HL-60/S4 treated with retinoic acid at 250 ng/mL for 4 days and 3 days (cell line): ENCODE data around the gene SMPD3.

Experiments used
- in situ Hi-C: fragments of 300-500 bp; cut with MboI; formaldehyde crosslinking; loops from 2 replicates; pipeline ENCODE4 v1.7.0; 2022; ENCODE audit warnings: low sequenced_read_pairs

Gene SMPD3

DNA sequence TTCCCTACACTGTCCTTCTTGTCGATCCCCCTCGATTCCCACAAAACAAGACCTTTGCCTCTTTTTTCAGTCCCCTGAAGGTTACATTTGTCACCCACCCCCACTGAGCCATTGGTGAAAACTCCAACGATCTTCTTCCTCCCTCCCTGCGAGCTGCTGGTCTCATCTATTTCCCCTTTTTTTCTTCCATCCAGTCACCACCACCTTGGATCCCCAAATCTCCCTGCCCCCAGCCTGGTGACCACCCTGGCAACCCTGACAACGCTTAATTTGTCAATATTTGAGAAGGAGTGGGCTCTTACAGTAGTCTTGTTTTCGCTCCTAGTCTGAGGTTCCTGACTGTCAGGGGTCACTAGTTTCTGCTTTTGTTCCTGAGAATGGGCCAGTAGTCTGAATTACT, 62.9 kb downstream of the SMPD3 start:
- in situ Hi-C loops, result no loop called here

DNA sequence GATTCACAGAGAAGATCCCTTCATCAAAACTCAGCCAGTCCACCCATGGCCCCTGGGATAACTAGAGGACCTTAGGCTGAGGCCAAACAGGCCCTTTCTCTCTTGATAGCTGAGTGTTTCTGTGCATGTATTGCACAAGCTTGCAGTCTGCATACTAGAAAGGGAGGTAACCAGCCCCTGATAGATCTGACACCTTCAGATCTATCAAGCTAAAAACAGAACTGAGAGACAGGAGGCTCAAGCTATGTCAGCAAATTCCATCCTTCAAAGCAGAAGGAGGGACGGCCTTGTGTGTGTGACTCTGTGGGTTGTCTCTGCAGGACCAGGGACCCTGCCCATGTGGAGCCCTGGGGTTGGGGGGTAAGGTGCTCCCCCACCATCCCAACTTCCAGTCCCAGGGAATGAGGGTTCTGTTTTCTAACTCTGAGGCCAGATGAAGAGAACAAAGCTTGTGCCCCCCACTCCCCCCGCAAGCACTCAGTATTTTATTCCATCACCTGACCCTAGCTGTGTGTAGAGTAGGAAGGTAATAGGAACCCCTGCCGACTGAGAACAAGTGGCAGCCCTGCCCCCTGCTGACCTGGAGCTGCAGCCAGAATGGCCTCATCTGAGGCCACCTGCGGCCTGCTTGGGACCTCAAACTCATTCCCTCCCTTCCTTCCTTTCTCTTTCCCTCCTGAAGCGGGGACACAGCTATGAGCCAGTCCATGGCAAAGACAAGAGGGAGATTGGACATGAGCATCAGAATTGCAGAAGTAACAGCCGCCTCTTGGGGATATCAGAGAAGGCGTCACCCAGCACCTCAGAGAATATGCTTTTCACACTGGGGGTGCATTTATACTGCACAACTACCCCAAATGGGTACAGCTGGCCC, 63.8 kb downstream of the SMPD3 start:
- in situ Hi-C loops, result no loop called here

DNA sequence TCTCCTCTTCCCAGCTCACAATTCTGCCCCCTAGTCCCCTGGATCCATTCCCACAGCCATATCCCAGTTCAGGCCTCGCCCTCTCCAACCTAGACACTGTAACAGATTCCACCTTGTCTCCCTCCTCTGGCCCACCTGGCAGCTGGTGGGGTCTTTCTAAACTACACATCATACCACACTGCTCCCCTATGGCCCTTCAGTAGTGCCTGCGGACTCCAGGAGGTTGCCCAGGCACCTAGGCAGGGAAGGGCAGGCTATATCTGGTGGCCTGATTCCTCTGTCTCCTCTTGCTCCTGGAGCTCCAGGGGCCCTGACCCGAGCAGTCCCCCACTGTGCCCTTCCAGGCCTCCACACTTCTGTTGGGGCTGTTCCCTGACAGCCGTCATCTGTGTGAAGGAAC, 64.5 kb downstream of the SMPD3 start:
- in situ Hi-C loops, result no loop called here

DNA sequence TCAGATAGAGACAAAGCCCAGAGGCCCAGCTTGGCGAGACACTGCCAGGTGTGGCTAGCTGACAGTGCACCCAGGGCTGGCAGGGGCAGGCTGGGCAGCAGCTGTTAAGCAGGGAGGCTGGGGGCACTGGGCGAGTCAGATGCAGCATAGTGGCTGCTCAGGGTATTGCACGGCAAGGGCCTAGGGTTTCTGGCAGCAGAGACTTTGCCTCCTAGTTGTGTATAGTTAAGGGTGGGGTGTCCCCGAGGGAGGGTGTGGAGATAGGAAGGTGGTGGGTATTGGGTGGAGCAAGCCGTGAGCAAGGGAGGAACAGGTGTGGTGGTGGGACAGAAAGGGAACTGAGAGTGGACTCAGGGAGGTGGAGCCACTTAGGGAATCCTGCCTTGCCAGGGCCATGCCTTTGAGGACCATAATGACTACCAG, 66.0 kb downstream of the SMPD3 start:
- in situ Hi-C loops, result no loop called here

DNA sequence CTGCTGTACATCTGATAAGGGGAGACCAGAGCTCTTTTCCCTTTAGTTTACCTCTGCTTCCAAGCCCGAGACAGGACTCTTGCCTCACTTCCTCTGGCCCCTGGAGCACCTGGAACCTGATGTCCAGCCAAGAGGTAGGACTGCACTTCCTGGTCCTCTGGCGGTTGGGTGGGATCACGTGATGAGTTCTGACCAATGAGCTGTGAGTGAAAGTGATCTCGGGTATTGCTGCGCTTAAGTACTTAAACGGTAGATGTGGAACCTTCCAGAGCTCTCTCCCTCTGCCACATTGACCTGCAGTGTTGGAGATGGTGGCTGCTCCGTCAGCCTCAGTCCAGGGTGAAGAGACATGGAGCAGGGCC, 67.0 kb downstream of the SMPD3 start:
- in situ Hi-C loops, result no loop called here

DNA sequence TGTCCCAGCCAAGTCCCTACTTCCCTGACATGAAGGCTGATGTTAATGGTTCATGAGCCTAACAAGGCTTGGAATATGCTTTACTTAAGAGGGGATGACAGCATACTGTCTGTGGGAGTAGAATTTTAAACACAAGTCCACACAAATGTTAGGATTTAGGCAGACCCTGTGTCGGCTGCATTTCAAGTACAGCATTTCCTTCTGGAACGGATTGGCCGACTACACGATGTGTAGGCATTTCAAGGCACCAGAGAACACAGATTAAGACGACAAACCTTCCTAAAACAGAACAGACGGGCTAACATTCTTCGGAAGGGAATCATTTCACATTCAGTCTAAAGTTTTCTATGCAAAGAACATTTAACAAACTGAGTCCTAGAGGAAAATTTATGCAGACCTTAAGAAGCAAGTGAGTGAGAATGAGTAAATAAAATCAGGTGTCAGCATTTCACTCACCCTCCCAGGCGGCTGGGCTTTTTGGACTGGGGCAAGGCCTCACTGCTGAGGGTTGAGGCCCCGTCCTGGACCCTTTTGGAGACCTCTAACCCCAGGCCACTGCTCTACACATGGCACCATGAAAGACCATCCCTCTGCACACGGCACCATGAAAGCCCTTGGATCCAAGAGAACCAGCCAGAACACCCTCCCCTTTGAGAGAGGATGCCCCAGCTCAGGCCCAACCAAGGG, 67.5 kb downstream of the SMPD3 start:
- in situ Hi-C loops, result no loop called here

DNA sequence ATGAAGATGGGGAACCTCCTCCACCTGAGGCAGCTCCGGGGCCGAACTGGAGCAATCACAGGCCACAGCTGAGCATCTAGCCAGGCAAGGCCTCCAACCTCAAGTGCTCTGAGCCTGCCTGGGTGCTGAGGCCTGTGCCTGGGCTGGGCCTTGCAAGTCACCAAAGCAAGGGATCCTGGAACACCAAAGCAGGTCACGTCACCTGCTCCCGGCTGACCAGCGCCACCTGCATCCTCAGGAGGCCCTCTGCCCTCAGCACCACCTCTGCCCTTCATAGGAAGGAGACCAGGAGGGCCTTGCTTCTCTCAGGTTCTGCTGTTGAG, 68.0 kb downstream of the SMPD3 start:
- in situ Hi-C loops, result no loop called here

DNA sequence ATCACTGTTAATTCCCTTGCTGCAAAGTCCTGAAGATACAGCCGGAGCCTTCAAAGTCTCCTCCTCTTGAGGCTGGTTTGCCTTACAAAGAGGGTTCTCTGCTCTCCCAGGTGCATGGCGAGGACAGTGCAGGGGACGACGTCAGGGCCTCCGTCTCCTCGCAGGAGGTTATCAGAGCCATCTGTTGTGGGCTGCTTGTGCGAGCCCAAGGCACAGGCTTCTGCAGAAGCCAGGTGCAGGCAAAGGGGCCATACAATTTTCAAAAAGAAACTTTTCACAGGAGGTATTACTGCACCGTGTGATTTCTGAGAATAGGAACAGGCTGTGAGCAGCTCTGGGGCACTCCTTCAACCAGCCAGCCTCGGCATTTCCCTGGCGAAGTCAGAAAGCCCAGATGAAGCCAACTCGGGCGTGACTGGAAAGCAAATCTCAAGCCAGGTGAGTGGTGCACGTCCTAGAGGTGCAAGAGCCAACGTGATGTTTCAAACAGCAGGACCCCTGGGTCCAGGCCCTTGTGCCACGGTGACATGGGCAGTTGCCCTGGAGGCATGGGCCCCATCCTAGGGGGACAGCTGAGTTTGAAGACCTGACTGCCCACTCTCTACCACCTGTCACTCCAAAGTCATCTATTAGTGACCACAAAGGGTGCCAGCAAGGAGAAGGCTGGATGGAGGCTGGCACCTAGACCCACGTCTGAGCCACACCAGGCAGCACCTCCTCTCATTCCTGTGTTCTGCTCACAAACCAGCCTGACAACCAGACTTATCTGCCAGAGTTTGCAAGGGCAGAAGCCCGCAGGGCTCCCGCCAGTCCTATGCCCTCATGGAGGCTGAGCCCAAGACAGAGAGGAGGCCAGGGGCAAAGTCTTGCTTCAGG, 68.6 kb downstream of the SMPD3 start:
- in situ Hi-C loops, result no loop called here

DNA sequence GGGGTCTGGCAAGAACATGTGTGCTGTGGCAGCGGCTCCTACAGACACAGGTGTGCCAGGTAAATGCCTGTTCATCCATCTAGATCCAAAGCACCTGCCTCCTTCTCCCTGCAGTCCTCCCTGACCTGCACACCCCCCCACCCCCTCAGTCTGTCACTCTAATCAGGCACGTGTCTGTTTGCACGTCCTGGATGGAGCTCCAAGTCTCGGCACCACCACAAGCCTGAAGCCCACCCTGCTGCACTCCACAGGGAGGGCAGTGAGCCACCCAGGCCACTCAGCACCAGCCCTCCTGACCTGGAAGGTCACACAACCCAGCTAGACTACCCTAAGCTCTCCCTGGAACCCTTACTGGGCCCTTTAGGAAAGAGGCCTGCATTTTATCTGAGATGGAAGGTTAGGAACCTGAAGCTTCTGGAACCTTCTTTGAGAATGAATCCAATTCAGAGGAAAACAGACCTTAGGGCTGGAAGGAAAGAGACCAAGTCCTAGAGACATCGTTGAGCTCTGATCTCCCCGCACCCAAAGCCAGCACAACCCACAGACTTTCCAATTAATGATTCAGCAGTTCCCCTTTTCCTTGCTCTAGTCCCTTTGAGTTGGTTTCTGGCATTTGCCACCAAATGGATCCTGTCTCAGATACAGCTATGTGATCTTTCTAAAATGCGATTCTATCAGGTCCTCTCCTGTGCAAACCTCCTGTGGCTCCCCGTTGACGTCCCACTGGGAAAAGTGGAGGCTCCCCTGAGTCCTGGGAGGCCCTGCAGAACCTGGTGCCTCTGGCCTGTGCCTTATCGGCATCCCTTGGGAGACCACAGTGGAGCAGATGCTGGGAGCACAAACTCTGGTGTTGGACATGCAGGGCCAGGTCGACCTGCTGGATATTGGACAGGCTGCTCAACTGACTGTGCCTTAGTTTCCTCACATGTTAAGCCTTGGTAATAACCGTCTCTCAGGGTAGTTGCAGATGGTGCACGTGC, 69.6 kb downstream of the SMPD3 start:
- in situ Hi-C loops, result no loop called here

DNA sequence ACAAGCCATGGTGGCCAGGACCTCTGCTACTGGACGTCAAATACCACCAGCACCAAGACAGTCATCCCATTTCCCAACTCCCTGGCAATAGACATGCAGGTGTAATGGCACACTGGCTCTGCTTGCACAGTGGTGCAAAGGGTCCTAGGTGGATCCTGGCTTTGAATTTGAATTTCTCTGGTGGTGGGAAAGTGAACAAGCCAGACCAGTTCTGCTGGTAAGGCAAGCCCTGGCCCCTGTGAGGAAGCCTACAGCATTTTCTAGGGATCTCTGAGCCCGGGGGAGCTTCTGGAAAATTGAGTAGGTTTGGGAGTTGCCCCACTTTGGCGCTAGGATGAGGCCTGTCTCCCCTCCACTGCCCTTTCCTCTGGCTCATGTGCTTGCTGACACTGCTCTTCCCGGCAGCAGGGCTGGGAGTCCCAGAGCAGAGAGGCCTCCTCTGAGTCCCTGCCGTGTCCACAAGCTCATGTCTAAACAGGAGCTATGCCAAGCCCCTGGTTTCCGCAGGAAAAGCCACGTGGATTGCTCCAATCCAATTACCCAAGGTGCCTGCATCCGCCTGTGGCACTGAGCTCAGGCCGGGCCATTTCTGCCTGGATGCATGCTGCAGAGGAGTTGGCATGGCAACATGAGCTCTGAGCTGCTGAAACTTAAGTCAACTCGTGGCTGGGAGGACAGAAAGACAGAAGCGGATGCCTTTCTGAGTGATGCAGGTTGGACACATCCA, 70.5 kb downstream of the SMPD3 start:
- in situ Hi-C loops, result no loop called here

DNA sequence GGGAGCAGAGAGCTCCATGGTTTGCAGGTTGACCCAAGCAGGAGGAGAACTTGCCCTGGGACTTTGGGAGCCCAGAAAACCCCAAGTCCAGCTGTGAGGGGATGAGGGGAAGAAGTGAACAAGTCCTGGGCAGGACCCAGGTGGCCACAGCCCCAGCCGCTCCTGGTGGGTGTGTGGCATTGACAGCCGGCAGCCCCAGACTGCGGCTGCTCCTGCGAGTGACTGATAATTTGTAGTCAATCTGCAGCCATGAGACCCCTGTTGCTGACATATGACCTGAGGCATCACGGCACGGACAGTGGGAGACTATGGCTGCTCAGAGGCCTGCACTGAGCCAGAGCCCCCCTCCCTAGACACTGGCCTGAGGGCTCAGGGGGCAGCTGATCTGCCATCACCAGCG, 71.1 kb downstream of the SMPD3 start:
- in situ Hi-C loops, result no loop called here

DNA sequence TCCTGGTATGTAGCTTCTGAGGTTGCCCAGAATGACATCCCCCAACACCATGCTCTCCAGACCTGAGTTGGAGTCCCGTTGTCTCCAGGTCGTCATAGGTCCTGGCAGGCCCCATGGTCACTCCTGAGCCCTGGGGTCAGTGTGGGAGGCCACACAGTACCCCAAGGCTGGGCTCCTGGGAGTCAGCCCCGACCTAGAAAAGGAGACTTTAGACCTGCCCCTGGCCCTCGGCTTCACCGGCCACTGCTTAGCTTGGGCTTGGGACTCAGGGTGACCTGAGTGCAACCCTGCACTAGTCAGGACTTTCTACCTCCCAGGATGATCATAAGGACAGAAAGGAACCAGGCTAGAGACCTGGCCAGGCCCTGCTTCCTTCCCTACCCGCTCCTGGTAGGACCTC, 71.7 kb downstream of the SMPD3 start:
- in situ Hi-C loops, result no loop called here

DNA sequence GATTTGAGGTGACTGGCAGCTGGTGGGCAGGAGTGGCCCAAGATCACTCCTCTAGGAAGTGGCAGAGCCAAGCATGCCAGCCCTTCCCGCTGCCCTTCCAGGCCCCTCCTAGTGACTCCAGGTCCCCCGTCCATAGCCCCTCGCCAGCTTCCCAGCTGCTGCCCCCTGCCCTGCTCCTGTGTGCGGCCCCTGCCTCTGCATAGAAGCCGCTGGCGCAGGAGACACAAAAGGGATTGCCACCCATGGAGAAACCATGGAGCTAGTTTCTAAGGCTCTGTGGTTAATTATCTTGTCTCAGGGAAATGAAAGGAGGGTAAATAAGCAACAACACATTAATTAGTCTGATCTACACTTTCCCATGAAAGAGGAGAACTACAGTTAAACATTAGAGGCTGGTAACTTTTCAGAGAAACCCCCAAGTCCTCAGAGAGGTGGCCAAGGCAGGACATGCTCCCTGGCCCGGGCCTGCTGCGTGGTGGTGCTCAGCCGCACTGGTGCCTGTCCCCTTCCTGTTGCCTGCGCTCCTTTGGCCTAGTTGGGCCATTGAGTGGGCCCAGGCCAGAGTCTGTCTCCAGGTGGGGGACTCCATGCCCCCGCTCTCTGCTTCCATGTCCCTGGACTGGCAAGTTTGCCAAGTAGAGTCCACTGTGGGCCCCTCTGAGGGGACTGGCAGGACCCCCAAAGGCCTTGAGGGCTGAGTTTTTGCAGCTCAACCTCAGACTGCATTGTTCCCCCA, 72.3 kb downstream of the SMPD3 start:
- in situ Hi-C loops, result no loop called here

DNA sequence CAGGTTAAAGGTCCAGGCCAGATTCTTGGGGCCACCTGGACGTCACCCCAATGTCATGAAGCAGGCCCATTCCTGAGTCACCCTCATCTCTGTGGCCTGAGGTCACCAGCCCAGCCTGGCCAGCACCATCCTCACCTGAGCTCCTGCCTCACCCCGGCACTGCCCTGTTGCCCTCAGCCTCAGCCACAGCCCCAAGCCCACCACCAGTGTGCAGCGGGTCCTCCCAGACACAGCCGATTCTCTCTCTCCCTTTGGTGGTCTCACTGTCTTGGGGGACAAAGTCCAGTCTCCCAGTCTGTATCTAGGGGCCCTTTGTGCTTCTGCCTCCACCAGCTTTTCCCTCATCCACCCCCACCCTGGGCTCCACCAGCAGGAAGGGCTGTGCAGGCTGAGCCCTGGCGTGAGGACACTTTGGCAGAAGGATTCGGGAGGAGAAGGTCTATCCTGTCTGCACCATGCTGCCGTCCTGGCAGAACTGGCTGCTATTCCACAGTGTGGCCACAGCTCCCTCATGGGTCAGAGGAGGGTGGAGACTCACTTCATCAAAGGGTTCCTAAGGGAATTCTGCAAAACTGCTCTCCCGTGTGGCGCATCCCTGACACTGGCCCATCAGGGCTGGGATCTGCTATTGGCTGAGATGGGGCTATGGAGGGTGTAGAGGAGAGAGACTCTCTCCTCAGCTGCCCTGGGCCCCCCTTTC, 73.2 kb downstream of the SMPD3 start:
- in situ Hi-C loops, result no loop called here

DNA sequence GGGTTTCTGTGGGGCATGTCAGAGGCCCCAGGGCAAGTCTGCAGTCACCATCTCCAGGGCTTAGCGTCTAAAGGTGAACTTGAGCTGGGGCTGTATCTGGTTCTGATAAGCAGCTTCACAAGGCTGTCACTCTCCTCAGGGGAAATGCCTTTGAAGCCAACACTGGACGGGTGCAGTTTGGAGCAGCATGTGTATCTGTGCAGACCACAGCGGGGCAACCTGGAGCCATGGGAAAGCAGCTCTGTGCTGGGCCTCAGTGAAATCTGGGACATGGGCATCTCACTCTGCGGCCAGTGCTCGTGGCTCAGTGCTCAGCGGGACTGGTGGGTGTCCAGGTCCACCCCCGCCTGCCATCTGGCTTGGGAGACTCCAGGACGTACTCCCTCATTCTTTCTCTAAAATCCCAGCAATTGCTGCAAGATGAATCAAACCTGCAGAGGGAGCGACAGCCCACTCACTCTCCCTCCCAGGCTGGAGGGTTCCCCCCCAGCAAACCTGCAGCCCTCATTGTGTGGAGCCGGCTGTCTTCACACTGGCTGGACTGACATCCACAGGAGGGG, 74.0 kb downstream of the SMPD3 start:
- in situ Hi-C loops, result no loop called here

DNA sequence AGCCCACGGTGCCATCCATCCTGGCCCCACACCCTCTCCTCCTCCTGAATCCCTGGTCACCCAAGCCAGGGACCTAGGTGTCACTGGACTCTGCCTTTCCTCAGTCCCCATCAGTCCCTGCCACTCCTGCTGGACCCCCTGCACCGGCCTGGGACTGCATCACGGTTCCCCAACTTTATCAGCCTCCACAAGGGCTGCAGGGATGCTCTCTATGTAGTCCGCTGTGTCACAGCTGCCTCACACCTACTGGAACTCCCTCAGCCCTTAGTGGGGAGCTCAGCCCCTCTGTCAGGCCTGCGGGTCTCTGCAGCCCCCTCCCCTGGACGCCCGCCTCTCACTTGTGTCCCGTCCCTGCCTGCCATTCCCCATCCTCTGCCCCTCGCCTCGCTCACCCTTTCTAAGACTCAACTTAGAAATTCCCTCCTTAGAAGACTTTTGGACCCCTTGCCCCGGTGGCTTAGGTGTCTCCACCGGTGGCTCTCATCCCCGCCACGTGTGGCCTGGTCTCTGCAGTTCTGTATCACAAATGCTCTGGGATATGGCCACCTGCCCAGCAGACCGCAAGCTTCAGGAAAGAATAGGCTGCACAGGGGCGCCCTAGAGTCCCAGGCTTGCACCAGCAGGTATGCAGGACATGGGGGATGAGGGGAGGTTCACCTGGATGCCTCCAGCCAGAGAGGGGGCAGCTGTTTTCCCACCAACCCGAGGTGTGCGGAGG, 74.6 kb downstream of the SMPD3 start:
- in situ Hi-C loops, result no loop called here

DNA sequence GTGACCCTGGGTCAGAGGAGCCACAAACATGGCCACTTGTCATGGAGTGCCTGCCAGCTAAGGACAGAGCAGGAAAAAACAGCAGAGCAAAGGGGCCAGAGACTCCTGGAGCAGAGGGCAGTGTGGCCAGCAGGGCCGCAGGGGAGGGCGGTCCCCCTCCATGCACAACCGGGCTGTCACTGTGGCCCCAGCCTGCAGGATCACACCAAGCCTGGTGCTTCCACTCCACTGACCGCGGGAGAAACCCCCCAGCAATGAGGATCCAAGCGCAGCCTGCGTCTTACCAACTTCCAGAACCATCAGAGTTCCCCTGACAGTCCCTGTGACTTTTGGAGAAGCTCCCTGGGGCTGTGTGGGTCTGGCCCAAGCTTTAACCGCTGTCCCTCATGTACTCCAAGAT, 75.5 kb downstream of the SMPD3 start:
- in situ Hi-C loops, result no loop called here

DNA sequence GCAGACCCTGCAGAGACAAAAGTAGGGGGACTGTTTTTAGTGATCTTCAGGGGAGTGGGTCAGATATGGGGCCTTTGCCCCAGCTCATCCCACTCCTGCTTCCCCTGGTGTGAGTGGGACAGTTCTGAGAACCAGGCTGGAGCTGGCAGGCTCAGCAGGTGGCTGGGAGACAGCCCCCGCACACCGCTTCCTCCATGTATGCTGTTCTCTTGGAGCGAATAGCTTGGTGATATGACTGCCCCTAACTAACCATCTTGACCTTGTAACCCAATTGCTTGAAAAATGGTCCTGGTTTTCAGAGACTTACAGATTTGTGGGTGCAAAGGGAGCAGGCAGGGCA, 76.0 kb downstream of the SMPD3 start:
- in situ Hi-C loops, result no loop called here
